Natural killer cell (primary cell): ENCODE data around the gene FHIT. TPM values are rescaled to one million over a fixed set of nuclear protein-coding genes. Genes with fewer than 3 reads are reported as not detected.

Source experiments
- ATAC-seq, 3 donors: fragments of 150-1000 bp in 2 of 3; fragments of 200-7000 bp in 1 of 3; cut with Tn5 transposase; 1 replicate in 1 of 3; 2 replicates in 2 of 3; pipeline ENCODE4 v1.10.0; 2021; ENCODE audit warnings: mild to moderate bottlenecking in 2 of 3, moderate library complexity in 2 of 3
- DNase-seq, 2 donors: peaks; one replicate each; pipeline versions ENCODE4 v3.0.0 to v3.0.0-alpha.2; 2013 to 2021; ENCODE audit warnings: mixed read lengths in 1 of 2
- H3K27ac ChIP-seq: one replicate; pipeline ENCODE4 v1.5.1; 2013; ENCODE audit warnings: mild to moderate bottlenecking, low read length
- H3K27me3 ChIP-seq: one replicate; pipeline ENCODE4 v1.6.1; 2013; ENCODE audit warnings: low read length; ENCODE audit not compliant: control insufficient read depth, insufficient read depth
- H3K36me3 ChIP-seq: one replicate; pipeline ENCODE4 v1.6.1; 2013; ENCODE audit warnings: low read length; ENCODE audit not compliant: control insufficient read depth, insufficient read depth
- H3K4me1 ChIP-seq: one replicate; pipeline ENCODE4 v1.6.1; 2013; ENCODE audit warnings: low read length; ENCODE audit not compliant: control insufficient read depth, insufficient read depth
- H3K4me3 ChIP-seq: one replicate; pipeline ENCODE4 v1.5.1; 2013; ENCODE audit warnings: low read length
- H3K9me3 ChIP-seq: one replicate; pipeline ENCODE4 v1.6.1; 2013; ENCODE audit warnings: low read length; ENCODE audit not compliant: control insufficient read depth, insufficient read depth
- H3K27ac Mint-ChIP-seq, 2 donors: one replicate each; pipeline ENCODE4 v1.8.0; 2022; ENCODE audit warnings: mild to moderate bottlenecking in 2 of 2, mixed read lengths in 2 of 2, moderate library complexity in 1 of 2
- H3K27me3 Mint-ChIP-seq, 2 donors: one replicate each; pipeline ENCODE4 v1.8.0; 2022; ENCODE audit warnings: low read depth in 2 of 2, mixed read lengths in 2 of 2
- H3K36me3 Mint-ChIP-seq: one replicate; pipeline ENCODE4 v1.8.0; 2022; ENCODE audit warnings: mixed read lengths
- H3K4me1 Mint-ChIP-seq, 2 donors: one replicate each; pipeline ENCODE4 v1.8.0; 2022; ENCODE audit warnings: mixed read lengths in 2 of 2
- H3K4me3 Mint-ChIP-seq: one replicate; pipeline ENCODE4 v1.8.0; 2022; ENCODE audit warnings: mild to moderate bottlenecking, moderate library complexity, mixed read lengths
- H3K9me3 Mint-ChIP-seq, 2 donors: one replicate each; pipeline ENCODE4 v1.8.0; 2022; ENCODE audit warnings: mixed read lengths in 2 of 2
- CTCF ChIP-seq: fragments of 200-600 bp; IDR thresholded peaks from one replicate; pipeline ENCODE4 v1.8.0; 2022; ENCODE audit warnings: antibody characterized with exemption
- WGBS: methylation state at CpG from one replicate; pipeline ENCODE4 v1.1.7; 2013; ENCODE audit warnings: missing lambda C conversion rate; ENCODE audit not compliant: insufficient coverage; 5-methylcytosine and 5-hydroxymethylcytosine counted together
- intact Hi-C: fragments of 100-400 bp; cut with micrococcal nuclease; formaldehyde crosslinking; loops from one replicate; pipeline ENCODE4 v1.14.2; 2022
- total RNA-seq, 4 donors: library from RNA; stranded (reverse); fragments of 120-200 nt in 1 of 4; gene quantifications; one replicate each; pipeline versions ENCODE4 v1.2.3 to v1.2.4, GENCODE V29; 2013 to 2022

FHIT gene
- total RNA-seq, 3 donors from 2014 or later (not counting 1 experiment from before 2014, with no cell fraction given): 2.7 to 6.1 (median 3.3) TPM

- no peak for TF ChIP-seq CTCF
- Histone ChIP-seq H3K4me1 (no peaks in the 10 kb centered on the region), H3K36me3 (no peaks in the 10 kb centered on the region), H3K9me3 (no peaks in the 10 kb centered on the region), H3K27me3 (no peaks in the 10 kb centered on the region), H3K27ac (no peak overlapping the region), H3K4me3 (no peak overlapping the region)
- 53% methylated on average over 2 of the region's 2 CpGs for WGBS
- ATAC-seq (no peak), DNase-seq (no peak)
- H3K4me1 Mint-ChIP-seq: peaks cover 0 to 6% of the 10 kb centered on the region in 2 donors
- no peak overlapping the region for H3K27ac Mint-ChIP-seq
- H3K4me3 Mint-ChIP-seq: no peak overlapping the region
- intact Hi-C loops: no loop called here
- H3K27me3 Mint-ChIP-seq: no peaks in the 10 kb centered on the region
- no peaks in the 10 kb centered on the region for H3K36me3 Mint-ChIP-seq
- no peaks in the 10 kb centered on the region for H3K9me3 Mint-ChIP-seq
Measured at GRCh38 chr3:60250206-60250605, 1001.0 kb downstream of the FHIT start.

- Histone ChIP-seq H3K4me3 (no peak overlapping the region), H3K36me3 (no peaks in the 10 kb centered on the region), H3K27ac (no peak overlapping the region), H3K27me3 (no peaks in the 10 kb centered on the region), H3K9me3 (no peaks in the 10 kb centered on the region), H3K4me1 (no peaks in the 10 kb centered on the region)
- Mint-ChIP-seq H3K27ac (no peak overlapping the region), H3K36me3 (no peaks in the 10 kb centered on the region), H3K4me1 (peaks cover 0 to 6% of the 10 kb centered on the region in 2 donors), H3K4me3 (no peak overlapping the region), H3K9me3 (no peaks in the 10 kb centered on the region), H3K27me3 (no peaks in the 10 kb centered on the region)
- intact Hi-C loops: no loop called here
- no peak for TF ChIP-seq CTCF
- ATAC-seq (no peak), DNase-seq (no peak)
- 83% methylated on average over 4 of the region's 4 CpGs for WGBS
Measured at GRCh38 chr3:60246361-60246760, 1004.9 kb downstream of the FHIT start.

DNA sequence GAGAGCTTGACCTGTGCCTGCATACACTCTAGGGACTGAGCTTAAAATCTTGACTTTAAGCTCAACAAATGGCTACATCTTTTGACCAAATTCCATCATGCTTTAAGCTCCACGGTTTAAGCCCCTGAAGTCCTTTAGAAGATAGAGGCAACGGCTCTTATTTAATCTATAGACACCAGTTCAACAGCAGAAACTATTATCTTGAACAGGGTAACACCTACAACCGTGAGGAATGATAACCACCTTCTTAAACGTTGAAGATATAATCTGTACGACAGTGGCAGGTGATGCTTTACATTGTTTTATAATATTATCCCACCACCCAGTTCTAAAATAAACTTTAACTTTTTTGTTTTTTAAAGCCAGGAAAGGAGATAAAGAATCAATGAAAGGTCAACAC lies 1007.8 kb downstream of the FHIT start:
- 83% methylated on average over 4 of the region's 5 CpGs for WGBS
- no peaks in the 10 kb centered on the region for H3K9me3 Mint-ChIP-seq
- no peak overlapping the region for H3K4me3 Mint-ChIP-seq
- intact Hi-C loops: no loop called here
- peaks cover 0 to 2% of the 10 kb centered on the region in 2 donors for H3K27me3 Mint-ChIP-seq
- Histone ChIP-seq H3K36me3 (no peaks in the 10 kb centered on the region), H3K4me1 (no peaks in the 10 kb centered on the region), H3K4me3 (no peak overlapping the region), H3K27ac (no peak overlapping the region), H3K27me3 (no peaks in the 10 kb centered on the region), H3K9me3 (no peaks in the 10 kb centered on the region)
- no peak for TF ChIP-seq CTCF
- no peak for DNase-seq
- no peak overlapping the region for H3K27ac Mint-ChIP-seq
- no peak for ATAC-seq
- H3K36me3 Mint-ChIP-seq: no peaks in the 10 kb centered on the region
- H3K4me1 Mint-ChIP-seq: no peaks in the 10 kb centered on the region

- Histone ChIP-seq H3K27me3 (no peaks in the 10 kb centered on the region), H3K27ac (no peak overlapping the region), H3K4me1 (no peaks in the 10 kb centered on the region), H3K36me3 (no peaks in the 10 kb centered on the region), H3K4me3 (no peak overlapping the region), H3K9me3 (no peaks in the 10 kb centered on the region)
- Mint-ChIP-seq H3K4me3 (no peak overlapping the region), H3K27me3 (peaks cover 0 to 2% of the 10 kb centered on the region in 2 donors), H3K36me3 (no peaks in the 10 kb centered on the region), H3K27ac (no peak overlapping the region), H3K9me3 (no peaks in the 10 kb centered on the region), H3K4me1 (no peaks in the 10 kb centered on the region)
- 68% methylated on average over 2 of the region's 3 CpGs for WGBS
- DNase-seq (no peak), ATAC-seq (no peak)
- intact Hi-C loops: no loop called here
- TF ChIP-seq CTCF: no peak
Measured at GRCh38 chr3:60240492-60240891, 1010.8 kb downstream of the FHIT start.
